Measurements from ENCODE around the gene LAMTOR2. TPM values are rescaled to one million over a fixed set of nuclear protein-coding genes. Genes with fewer than 3 reads are reported as not detected.

LAMTOR2 gene
- total RNA-seq, 1 donor from 2014 or later, result 73.9 TPM

GRCh38 chr1:156080241-156080862 lies 25.8 kb downstream of the LAMTOR2 start:
- H3K4me3 ChIP-seq, result no peak overlapping the region
- no peaks in the 10 kb centered on the region for H3K27me3 ChIP-seq
- H3K36me3 ChIP-seq, result no peaks in the 10 kb centered on the region
- peaks cover 39% of the 10 kb centered on the region for H3K4me1 ChIP-seq
- no peak for TF ChIP-seq POLR2AphosphoS5 (IDR thresholded peaks at IDR 0.05; ENCODE audit: insufficient read depth in 1 of 2, low read depth in 1 of 2)
- no peak for TF ChIP-seq POLR2A (IDR thresholded peaks at IDR 0.05)
- no peak for TF ChIP-seq CTCF (IDR thresholded peaks at IDR 0.05)
- no peak overlapping the region for H3K27ac ChIP-seq
- intact Hi-C loops (cut with DNase I), result no loop called here
- DNase-seq (ENCODE audit: extremely low spot score in 2 of 2), result no peak
- H3K9me3 ChIP-seq, result no peaks in the 10 kb centered on the region

- H3K4me3 ChIP-seq, result peak overlapping the region; percentile 55 to 86
- H3K36me3 ChIP-seq, result no peaks in the 10 kb centered on the region
- DNase-seq (ENCODE audit: extremely low spot score in 2 of 2), result no peak
- peak overlapping the region; percentile 27 for H3K27ac ChIP-seq
- H3K27me3 ChIP-seq, result no peaks in the 10 kb centered on the region
- intact Hi-C loops (cut with DNase I), result no loop called here
- no peaks in the 10 kb centered on the region for H3K9me3 ChIP-seq
- H3K4me1 ChIP-seq, result peaks cover 35% of the 10 kb centered on the region
- TF ChIP-seq CTCF (IDR thresholded peaks at IDR 0.05) (no peak), POLR2AphosphoS5 (IDR thresholded peaks at IDR 0.05; ENCODE audit: insufficient read depth in 1 of 2, low read depth in 1 of 2) (no peak), POLR2A (IDR thresholded peaks at IDR 0.05) (no peak)
These were observed 26.2 kb downstream of the LAMTOR2 start for GRCh38 chr1:156080863-156081179.

DNA sequence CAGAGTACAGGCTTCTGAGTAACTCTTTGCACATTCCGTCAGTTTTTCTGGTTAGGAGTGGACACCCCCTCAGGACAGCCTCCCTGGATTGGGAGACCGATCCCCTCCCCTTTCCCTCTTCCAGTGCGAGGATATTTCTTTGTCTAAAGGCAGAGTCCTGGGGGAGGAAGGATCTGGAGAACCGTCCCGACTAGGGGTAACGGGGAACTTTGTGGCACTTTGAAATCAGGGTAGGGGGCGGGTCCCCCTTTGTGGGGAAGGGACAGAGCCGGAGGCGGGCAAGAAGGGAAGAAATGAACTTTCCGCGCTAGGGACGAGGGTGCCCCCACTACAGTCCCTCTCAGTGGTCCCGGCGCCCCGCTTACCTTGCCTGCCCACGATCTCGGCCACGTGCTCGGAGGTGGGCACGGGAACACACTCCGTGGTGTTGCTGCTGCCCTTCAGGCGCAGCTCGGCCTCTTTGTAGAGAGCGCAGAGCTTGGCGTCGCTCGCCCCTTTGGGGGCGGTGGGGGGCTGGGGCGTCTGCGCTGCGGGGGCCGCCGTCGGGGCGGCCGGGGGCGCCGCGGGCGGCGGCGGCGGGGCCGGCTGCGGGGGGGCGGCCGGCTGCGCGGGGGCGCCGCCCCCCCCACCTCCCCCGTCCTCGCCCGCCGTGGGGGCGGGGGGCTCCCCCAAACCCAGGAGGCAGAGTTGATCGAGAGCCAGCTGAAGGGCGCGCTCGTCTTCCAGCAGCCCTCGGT lies 26.8 kb downstream of the LAMTOR2 start:
- intact Hi-C loops (cut with DNase I), result no loop called here
- Histone ChIP-seq H3K36me3 (no peaks in the 10 kb centered on the region), H3K4me3 (peak overlapping the region; percentile 55 to 86), H3K4me1 (peaks cover 29% of the 10 kb centered on the region), H3K27me3 (no peaks in the 10 kb centered on the region), H3K9me3 (no peaks in the 10 kb centered on the region), H3K27ac (peak overlapping the region; percentile 27)
- DNase-seq (ENCODE audit: extremely low spot score in 2 of 2), result no peak
- TF ChIP-seq CTCF (IDR thresholded peaks at IDR 0.05) (no peak), POLR2A (IDR thresholded peaks at IDR 0.05) (no peak), POLR2AphosphoS5 (IDR thresholded peaks at IDR 0.05; ENCODE audit: insufficient read depth in 1 of 2, low read depth in 1 of 2) (no peak)

DNA sequence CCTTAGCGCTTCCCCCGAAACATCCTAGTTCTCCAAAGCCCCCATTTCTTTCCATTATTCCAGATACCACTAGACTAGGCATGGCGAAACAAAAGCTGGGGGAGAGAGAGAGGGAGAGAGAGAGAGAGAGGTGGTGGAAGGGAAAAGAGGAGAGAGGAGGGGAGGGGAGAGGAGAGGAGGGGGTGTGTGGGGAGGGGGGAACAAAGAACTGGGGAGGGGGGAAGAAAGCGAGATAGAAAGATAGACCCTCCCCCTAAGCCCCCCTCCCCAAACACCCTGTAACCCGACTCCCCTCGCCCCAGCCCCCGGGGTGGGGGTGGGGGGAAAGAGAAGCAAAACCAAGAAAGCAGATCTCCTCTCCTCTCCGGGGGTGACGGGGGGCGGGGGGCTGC lies 27.3 kb downstream of the LAMTOR2 start:
- peak overlapping the region; percentile 55 to 86 for H3K4me3 ChIP-seq
- intact Hi-C loops (cut with DNase I), result no loop called here
- H3K9me3 ChIP-seq, result no peaks in the 10 kb centered on the region
- peaks cover 27% of the 10 kb centered on the region for H3K4me1 ChIP-seq
- H3K27me3 ChIP-seq, result no peaks in the 10 kb centered on the region
- H3K27ac ChIP-seq, result peak overlapping the region; percentile 77
- no peak for DNase-seq (ENCODE audit: extremely low spot score in 2 of 2)
- TF ChIP-seq POLR2AphosphoS5 (IDR thresholded peaks at IDR 0.05; ENCODE audit: insufficient read depth in 1 of 2, low read depth in 1 of 2), result no peak
- no peak for TF ChIP-seq CTCF (IDR thresholded peaks at IDR 0.05)
- no peak for TF ChIP-seq POLR2A (IDR thresholded peaks at IDR 0.05)
- H3K36me3 ChIP-seq, result no peaks in the 10 kb centered on the region
